Epithelial cell of proximal tubule (primary cell): ENCODE data around the gene GDF2. TPM values are rescaled to one million over a fixed set of nuclear protein-coding genes. Genes with fewer than 3 reads are reported as not detected.

Source experiments
- DNase-seq: peaks from one replicate; pipeline ENCODE4 v3.0.0-alpha.2; 2011; ENCODE audit warnings: low read depth
- H3K4me3 ChIP-seq: 2 replicates; pipeline ENCODE4 v1.5.1; 2011; ENCODE audit warnings: low read depth, mild to moderate bottlenecking, low read length
- total RNA-seq: library from RNA; depleted of rRNA; stranded (reverse); fragments of >200 nt; gene quantifications from 2 replicates; pipeline ENCODE4 v1.2.3, GENCODE V29; 2015
- TF ChIP-seq, protein P1 (sequence below): conservative IDR thresholded peaks from 2 replicates; pipeline ENCODE4 v1.5.1; 2012; ENCODE audit warnings: low read depth, mild to moderate bottlenecking, low read length

The GDF2 gene
- total RNA-seq, 1 donor from 2014 or later = not detected

- DNase-seq = no peak
- no peak overlapping the region for H3K4me3 ChIP-seq
- TF ChIP-seq, protein P1, sequence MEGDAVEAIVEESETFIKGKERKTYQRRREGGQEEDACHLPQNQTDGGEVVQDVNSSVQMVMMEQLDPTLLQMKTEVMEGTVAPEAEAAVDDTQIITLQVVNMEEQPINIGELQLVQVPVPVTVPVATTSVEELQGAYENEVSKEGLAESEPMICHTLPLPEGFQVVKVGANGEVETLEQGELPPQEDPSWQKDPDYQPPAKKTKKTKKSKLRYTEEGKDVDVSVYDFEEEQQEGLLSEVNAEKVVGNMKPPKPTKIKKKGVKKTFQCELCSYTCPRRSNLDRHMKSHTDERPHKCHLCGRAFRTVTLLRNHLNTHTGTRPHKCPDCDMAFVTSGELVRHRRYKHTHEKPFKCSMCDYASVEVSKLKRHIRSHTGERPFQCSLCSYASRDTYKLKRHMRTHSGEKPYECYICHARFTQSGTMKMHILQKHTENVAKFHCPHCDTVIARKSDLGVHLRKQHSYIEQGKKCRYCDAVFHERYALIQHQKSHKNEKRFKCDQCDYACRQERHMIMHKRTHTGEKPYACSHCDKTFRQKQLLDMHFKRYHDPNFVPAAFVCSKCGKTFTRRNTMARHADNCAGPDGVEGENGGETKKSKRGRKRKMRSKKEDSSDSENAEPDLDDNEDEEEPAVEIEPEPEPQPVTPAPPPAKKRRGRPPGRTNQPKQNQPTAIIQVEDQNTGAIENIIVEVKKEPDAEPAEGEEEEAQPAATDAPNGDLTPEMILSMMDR = no peak
Measured at GRCh38 chr10:47357131-47357582, 34.9 kb downstream of the GDF2 start.

DNA sequence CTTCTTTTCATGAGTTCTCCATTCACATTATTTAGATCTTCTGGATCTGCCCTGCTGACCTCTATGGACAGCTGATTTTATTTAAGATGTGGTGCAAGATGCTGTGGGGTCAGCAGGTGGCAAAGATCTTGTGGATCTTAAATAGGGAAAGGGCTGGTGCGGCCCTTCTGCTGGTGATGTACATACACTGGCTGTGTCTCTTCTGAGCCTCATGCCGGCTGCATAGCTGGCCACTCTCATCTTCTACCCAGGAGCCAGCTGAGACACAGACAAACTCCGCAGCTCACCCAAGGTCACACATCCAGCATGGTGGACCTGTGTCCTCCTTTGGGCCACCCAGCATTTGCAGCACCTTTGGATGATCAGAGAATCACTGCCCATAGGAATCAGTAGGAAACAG, 35.7 kb downstream of the GDF2 start:
- TF ChIP-seq, protein P1 = no peak
- no peak overlapping the region for H3K4me3 ChIP-seq
- no peak for DNase-seq

GRCh38 chr10:47358457-47358856, 36.2 kb downstream of the GDF2 start:
- TF ChIP-seq, protein P1 = no peak
- no peak overlapping the region for H3K4me3 ChIP-seq
- DNase-seq = no peak

DNA sequence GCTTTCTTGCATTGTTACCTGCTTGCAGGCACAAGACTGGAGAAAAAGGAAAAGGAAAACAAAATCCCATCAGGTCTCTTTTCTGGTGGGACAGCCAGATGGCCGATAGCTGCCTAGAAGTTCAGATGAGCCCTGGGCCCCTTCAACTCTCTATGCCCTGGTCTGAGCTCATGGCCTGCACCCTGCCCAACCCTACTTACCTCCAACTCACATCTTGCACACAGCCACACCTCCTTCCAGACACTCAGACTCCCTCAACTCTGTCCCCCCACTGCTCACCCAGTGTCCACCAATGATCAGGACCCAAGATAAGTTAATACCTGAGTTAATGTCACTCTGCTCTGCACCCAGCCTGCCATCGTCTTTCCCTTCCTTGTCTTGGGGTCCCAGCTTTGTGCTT, 36.8 kb downstream of the GDF2 start:
- no peak for DNase-seq
- H3K4me3 ChIP-seq = no peak overlapping the region
- TF ChIP-seq, protein P1 = no peak

DNA sequence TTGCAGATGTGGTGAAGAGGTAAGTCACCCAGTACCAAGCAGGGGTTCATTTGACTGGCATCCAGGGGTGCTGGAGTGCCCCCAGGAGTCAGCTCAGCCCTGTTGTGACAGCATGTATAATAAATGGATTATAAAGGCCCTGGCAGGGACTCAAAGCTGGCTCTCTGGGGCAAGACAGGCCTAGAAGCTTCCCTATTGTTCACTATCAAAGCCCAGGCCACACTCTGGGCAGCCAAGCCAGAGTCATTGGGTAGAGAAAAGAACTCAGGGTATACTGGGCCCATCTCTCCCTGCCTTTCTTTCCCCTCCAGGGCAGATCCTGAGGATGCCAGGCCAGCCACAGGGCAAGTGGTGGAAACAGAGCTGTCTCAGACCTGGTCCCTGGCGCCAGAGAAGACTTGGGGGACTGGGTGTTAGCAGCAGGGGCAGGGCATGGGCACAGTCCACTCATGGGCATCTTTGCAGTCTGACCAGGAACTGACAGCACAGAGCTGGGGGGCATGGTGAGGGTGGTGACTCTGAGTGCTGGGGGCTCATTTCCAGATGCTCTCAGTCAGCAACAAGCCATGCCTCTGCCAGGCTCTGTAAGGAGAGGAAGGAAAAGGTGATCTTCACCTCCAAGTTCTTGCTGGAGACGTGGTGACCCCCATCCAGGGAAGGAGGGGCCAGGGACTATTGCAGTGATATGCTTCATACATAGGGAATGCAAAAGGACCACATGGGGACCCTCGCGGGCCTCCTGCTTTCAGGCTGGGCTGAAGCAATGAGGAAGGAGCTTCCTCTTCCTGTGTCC, 37.6 kb downstream of the GDF2 start:
- TF ChIP-seq, protein P1 = no peak
- DNase-seq = no peak
- H3K4me3 ChIP-seq = no peak overlapping the region

DNA sequence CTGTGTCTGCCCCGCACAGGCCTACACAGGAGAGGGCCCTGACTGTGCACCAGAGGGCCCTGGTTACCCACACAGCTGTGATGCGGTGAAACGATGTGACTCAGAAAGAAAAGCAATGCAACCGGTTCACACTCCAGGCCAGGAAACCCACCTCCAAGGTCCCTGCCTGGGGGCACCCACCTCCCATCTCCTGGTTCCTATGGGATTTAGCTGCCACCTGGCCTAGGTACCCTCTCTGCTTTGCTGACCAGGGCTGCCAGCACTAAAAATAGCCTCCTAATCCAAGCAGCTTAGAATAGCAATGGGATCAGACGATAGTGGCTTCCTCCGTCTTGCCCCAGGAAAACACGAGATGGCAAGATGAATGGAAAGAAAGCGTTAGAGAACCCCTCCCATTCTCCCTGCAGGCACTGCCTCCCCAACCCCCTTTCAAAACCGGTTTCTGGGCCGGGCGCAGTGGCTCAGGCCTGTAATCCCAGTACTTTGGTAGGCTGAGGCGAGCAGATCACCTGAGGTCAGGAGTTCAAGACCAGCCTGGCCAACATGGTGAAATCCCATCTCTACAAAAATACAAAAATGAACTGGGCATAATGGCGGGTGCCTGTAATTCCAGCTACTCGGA, 38.3 kb downstream of the GDF2 start:
- DNase-seq = no peak
- H3K4me3 ChIP-seq = no peak overlapping the region
- TF ChIP-seq, protein P1 = no peak

- no peak overlapping the region for H3K4me3 ChIP-seq
- TF ChIP-seq, protein P1 = peak; percentile 94
- DNase-seq = no peak
Measured at GRCh38 chr10:47361293-47361692, 39.0 kb downstream of the GDF2 start.
